Cerebellar cortex (tissue), 1 donor: ENCODE measurements around the gene SLC4A8.
A peak's percentile ranks its signal among the peaks of the same experiment; 100 is the strongest.

Source experiments
- DNase-seq: peaks from one replicate; pipeline ENCODE4 v3.0.0-alpha.2; 2015; ENCODE audit warnings: low spot score

SLC4A8 gene

DNA sequence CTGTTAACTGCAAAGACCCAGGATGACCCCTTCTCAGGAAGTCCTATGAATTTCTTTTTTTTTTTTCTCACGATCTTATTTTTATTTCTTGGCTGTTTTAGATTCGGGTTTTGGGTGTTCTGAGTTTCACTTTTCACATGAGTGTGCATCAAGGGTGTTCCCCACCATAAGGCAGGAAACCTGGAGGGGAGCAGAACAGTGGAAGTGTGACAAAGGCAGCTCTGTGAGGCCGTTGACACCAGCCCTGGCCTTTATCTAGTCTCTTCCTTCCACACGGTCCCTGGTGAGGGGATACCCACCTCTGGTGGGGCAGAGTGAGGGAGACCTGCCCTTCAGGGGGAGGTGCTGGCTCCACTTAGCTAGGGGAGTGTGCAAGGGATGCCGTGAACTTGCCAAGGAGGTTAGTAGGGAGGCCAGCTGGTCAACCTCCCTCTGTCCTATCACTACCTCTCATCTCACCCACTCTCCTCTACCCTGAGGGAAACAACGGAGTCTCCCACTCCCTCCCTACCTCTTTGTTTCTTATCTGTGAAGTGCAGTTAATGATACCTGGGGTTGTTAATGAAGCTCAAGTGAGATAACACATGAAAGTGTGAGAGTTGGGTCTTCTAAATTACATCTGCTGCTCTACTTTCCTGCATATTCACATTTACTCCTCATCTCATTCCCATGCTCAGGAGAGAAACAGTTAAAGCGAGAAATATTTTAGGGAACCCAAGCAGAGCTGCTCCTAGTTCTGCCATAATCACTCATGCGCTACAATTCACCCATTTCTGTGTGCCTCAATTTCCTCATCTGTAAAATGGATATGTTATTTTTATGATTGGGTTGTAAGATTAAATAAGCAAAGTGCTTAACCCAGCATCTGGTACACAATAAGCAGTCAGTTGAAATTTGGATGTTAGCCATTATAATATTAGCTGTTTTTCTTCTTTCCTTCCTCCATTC, 29.1 kb upstream of the SLC4A8 start:
- DNase-seq: no peak

DNA sequence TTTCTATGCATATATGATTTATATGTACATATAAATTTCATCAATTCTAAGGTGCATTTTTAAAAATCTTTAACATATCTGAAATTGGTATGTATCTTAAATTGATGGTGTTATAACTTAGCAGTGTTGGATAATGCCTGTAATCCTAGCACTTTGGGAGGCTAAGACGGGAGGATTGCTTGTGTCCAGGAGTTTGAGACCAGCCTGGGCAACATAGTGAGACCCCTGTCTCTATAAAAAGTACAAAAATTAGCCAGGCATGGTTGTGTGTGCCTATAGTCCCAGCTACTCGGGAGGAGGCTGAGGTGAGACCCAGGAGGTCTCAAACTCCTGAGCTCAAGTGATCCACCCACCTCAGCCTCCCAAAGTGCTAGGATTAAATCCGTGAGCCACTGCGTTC, 27.0 kb upstream of the SLC4A8 start:
- no peak for DNase-seq

DNA sequence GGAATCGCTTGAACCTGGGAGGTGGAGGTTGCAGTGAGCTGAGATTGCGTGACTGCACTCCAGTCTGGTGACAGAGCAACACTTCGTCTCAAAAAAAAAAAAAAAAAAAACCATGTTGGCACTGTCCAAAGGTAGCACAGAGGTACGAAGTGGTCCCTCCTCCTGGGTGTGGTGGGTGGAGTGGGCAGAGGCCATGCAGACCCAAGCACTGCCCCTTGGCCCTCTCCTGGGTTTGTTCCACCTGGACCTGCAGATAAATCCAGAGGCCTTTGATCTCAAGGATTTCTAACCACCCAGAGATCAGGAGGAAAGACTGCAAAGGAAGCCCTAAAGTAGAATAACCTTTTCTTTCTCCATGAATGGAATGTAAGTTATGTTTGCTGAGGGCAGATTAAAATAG, 24.7 kb upstream of the SLC4A8 start:
- no peak for DNase-seq

DNA sequence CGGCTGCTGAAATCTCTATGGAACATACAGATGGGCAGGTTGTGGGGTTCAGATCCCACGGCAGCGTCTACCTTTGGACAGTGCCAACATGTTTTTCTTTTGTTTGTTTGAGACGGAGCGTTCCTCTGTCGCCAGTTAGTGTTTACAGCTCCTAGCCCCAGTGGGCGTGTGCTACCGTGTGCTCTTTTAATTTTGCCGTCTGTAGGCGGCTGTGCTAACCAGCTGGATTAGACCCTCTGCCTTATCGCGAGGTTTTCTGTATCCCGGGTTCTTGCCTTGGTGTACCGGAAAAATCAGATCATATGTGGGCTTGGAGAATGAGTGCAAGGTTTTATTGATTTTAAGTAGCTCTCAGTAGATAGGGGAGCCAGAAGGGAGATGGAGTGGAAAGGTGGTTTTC, 23.6 kb upstream of the SLC4A8 start:
- no peak for DNase-seq

DNA sequence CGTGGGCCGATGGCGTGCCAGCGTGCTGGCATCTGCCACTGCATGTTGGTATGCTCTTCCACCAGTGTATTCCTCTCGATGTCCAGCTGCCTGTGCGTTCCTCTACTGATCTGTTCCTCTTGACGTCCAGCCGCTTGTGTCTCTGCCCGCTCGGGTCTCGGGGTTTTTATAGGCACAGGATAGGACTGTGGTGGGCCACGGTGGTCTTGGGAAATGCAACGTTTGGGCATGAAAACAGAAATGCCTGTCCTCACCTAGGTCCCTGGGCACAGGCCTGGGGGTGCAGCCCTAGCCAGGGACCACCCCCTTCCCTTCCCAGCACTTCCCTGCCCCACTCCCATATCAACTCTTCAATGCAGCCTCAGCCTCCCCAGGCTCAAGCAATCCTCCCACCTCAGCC, 23.1 kb upstream of the SLC4A8 start:
- no peak for DNase-seq

DNA sequence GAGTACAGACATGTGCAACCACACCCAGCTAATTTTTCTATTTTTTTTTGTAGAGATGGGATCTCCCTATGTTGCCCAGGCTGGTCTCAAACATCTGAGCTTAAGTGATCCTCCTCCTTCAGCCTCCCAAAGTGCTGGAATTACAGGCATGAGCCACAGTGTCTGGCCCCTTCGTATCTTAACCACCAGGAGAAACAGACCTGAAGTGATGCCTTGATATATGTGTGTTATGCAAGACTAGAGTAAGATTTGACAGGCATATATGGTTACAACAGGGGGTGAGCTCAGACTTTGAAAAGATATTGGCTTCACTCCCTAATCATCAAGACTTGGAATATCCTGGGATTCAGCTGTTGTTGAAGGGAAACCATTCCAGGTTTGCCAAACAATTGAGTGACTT, 22.7 kb upstream of the SLC4A8 start:
- DNase-seq: no peak

DNA sequence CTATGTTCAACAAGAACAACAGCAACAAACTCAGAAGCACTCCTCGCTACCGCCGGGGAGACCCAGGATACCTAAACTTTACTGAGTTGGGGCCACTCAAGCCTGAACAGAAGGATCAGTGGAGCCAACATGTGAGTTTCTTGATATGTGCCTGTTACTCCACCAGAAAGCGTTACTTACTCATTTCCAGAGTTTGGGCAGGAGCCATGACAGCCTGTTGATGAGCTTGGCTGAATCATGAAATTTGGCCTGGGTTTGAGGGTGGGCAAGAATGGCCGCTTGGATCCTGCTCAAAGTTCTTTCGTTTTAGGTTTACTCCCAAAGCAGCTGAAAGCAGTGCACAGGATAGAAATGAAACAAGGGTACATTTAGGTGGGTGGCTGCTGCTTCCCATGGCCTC, 21.5 kb upstream of the SLC4A8 start:
- DNase-seq: no peak

DNA sequence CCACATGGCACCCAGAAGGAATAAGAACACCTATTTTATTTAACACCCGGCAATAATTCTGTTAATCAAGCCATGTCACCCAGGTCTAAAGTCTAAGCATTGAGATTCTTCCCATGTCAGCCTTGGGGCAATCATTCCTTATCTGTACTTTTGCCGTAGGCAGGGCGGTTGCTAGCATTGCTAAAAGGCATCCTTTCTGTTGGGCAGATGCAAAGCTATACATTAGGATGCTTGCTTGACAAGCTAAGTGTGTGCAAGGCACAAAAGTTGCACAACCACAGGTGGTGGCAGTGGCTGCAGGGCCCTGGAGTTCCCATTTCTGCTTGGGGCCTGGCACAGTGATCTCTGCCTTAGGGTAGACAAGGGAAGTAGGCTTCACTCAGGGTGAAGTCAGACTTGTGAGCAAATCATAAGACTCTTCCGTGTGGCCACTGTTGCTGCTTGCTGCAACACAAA, 20.9 kb upstream of the SLC4A8 start:
- DNase-seq: no peak

DNA sequence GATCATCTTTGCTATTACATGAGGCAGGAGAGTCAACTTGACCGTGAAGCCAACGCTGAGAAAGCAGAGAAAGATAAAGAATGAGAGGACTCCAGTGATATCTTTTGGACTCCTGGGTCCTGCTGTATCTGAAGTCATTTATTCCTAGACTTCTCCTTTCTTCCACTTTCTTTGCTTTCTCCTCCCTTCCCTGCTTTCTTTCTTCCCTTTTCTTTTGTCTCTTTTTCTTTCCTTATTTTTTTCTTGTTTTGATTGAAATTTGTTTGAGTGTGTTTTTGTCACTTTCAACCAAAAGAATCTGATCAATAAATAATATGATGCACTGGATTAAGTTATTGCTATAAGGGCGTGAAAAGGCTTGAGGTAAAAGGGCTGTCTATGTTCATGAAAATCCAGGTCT, 20.0 kb upstream of the SLC4A8 start:
- DNase-seq: no peak

DNA sequence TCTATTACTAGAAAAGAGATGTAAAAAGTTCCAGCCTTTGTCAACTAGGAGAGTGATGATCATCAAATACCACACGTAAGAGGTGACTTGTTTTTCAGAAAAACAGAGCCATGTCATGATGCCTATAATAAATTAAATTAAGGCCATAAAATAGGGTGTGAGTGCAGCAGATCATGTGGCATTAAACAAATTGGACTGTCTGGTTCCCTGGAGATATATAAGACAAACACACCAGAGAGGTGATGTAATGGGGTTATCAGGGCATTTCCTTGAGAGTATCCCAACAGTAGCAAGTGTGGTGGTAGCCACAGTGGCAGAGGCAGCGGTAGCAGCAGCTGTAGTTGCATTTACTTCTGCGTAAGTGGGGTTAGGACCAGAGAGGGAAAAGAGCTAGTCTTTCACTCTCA, 18.8 kb upstream of the SLC4A8 start:
- DNase-seq: no peak

DNA sequence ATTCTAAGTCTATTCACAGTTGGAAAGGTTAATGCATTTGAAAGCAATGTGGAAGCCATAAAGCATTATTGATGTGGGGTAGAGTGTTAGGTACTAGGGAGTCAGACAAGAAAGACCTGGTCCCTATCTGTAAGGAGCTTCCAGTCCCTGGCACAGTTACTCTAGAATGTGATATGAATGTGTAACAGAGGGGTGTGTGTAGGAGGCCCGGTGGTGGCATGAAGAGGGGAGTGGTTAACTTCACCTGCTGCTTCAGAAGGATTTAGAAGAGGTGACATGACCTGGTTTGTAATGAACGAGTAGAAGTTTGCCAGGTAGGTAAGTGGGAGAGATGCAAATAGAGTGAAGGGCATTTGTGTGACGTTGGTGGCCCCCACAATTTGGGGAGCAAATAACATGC, 18.3 kb upstream of the SLC4A8 start:
- DNase-seq: no peak

DNA sequence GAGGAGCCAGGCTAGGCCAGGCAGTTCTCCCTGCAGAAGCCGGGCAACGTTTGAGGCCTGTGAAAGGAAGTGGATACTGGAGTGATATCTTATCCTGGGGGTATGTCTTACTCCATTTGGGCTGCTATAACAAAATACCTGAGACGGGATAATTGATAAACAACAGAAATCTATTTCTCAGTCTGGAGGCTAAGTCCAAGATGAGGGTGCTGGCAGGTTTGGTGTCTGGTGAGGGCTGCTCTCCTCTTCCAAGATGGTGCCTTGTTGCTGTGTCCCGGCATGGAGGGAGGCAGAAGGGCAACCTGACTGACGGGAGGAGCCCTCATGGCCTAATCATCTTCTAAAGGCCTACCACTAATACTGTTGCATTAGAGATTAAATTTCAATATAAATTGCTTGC, 17.8 kb upstream of the SLC4A8 start:
- no peak for DNase-seq

DNA sequence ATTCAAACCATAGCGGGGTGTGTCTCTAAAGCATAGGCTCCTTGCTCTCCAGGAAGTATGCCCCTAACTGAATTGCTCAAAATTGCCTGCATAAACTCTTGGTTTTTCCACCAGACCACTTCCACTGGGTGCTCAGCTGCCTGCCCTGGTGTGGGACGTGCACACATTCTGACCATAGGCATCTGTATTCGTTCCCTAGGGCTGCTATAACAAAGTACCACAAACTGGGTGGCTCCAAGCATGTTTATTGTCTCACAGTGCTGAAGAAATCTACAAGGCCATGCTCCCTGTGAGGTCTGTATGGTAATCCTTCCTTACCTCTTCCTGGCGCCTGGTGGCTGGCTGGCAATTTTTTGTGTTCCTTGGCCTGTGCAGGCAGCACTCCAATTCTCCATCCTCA, 17.0 kb upstream of the SLC4A8 start:
- no peak for DNase-seq

DNA sequence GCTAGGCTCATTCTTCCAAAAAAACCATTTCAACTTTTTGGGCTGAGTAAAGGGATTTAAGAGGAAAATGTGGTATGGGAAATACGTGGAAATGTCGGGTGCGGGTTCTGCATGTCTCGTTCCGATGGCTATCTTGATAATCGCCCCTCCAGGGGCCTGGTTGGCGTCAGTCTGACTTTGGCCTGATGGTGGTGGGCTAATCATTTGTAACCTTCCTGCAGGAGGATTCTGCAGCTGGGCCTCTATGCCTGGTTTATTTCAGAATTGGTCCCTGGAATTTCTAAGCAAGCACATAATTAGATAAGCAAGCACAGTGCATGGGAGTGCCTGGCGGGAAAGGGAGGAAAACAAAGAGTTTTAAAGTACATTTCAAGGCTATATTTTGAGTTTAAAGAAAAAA, 14.8 kb upstream of the SLC4A8 start:
- no peak for DNase-seq

DNA sequence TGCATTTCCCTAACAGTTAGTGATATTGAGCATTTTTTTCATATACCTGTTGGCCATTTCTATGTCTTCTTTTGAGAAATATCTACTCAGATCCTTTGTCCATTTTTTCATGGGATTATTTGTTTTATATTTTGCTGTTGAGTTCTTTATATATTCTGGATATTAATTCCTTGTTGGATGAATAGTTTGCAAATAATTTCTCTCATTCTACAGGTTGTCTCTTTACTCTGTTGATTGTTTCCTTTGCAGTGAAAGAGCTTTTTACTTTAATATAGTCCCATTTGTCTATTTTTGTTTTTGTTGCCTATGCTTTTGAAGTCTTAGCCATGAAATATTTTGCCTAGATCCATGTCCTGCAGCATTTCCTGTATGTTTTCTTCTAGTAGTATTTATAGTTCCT, 11.5 kb upstream of the SLC4A8 start:
- DNase-seq: no peak

DNA sequence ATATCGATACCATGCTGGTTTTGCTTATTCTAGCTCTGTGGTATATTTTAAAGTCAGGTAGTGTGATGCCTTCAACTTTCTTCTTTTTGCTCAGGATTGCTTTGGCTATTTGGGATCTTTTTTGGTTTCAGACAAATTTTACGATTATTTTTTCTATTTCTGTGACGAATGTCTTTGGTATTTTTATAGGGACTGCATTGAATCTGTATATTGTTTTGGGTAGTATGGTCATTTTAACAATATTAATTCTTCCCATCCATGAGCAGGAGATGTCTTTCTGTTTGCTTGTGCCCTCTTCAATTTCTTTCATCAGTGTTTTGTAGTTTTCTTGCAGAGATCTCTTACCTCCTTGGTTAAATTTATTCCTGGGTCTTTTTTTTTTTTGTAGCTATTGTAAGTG, 10.8 kb upstream of the SLC4A8 start:
- DNase-seq: no peak

DNA sequence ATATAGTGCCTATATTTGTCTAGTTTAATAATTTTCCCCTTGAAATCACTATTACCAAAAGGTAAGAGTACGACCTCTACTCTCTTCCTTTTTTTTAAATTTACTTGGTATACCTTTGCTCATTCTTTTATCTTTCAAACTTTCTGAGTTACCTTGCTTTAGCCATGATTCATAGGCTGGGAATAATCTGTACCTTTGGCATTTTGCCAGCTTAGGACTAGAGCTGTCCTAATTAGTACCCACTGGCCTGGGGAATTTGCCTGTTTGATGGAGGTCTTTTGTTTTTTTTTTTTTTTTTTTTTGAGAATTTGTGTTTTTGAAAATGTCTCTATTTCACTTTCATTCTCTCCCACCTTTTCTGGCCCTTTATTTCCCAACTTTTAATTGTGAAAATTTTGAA, 8.7 kb upstream of the SLC4A8 start:
- no peak for DNase-seq

DNA sequence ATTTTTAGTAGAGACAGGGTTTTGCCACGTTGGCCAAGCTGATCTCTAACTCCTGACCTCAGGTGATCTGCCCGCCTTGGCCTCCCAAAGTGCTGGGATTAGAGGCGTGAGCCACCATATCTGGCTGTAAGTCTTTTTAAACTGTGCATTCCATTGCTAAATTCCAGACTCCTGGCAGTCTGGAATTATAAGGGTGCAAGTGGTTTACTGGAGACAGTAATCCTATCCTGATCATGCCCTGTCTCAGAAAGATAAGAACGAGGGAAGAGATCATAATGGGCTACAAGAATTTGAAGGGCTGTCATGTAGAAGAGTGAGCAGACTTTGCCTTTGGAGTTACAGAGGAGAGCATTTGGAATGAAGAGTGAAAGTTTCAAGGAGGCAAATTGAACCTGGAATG, 6.8 kb upstream of the SLC4A8 start:
- no peak for DNase-seq

DNA sequence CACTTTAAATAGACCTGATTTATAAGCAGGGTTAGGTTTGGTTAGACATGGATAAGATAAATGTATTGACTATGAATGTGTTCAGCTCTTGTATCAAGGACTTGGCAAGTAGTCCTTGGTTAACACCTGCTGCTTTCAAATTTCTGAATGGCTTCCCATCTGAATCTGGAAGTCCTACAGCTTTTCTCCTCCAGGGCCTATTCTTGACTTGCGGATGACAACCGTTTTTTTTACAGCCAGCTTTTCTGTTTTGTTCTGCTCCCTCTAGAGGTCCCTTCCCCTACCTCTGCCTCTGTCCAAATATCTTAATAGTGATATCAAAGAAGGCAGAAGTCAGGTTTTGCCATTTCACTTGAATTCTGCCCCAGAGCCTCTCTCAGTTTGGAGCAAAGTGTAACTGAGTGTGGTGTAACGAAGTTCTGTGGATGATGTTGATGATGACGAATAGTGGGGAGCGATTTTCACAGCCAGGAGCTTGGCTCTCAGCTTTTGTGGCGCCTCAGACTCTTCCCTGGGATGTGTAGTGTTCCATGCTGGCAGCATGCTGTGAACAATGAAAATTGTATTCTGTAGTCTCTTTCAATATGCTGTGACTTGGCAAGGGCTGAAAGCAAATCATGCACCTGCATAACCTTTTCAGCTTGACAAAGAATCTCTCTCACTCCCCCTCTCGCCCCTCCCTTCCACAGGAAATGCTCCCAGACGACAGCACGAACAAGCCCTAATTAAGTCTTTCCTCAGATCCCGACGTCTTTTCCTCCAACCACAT, 5.0 kb upstream of the SLC4A8 start:
- DNase-seq: peak; percentile 32

DNA sequence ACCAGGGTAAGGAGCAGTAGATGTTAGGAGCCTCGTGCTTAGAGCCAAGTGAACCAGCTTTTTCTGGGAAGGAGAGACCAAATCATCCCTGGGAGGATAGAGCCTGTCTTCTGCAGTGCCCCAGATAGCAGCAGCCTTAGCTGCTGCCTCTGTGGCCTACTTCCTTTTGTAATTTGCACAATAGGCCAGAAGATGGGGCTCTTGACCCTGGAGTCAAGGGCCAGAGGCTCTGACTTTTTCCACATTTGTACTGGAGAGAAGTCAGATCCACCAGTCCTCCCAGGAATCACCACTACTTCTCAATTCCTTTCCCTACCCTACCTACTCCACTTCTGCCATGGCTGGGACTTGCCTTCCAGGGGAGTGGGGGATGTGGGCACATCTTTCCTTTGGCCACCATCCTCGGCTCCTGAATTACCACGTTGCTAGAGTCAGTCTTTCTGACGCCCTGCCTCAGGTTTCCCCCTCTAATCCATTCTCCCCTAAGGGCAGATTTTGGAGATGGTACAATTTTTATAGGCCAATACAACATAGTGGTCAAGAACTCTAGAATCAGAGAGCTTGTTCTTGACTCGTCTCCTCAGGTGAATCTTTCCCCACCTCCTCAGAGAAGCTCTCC, 3.3 kb upstream of the SLC4A8 start:
- peak; percentile 91 for DNase-seq

DNA sequence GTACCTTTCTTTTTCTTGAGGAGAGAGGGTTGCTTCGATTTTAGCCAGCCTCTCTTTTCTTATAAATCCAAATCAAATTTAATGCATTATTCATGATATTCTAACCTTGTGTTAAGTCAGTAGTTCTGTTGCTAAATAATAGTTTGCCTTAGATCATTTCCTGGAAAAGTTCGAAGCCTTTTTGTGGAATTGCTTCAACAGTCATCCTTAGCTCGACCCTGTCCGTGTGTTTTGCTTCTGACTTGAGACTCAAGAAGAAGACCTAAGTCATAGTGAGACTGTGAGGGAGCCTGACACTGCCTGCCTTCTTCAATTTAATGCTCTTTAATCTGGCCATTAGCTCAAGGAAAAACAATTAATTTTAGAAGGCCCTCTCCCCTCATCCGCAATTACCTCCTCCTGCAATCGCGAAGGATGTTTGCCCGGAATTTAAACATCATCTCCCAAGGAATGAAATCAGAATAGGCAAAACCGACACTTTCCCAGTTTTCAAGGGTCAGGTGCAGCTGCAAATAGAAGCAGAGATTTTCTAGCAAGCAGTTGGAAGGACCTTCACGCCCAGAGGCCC, 453 bp upstream of the SLC4A8 start:
- no peak for DNase-seq

DNA sequence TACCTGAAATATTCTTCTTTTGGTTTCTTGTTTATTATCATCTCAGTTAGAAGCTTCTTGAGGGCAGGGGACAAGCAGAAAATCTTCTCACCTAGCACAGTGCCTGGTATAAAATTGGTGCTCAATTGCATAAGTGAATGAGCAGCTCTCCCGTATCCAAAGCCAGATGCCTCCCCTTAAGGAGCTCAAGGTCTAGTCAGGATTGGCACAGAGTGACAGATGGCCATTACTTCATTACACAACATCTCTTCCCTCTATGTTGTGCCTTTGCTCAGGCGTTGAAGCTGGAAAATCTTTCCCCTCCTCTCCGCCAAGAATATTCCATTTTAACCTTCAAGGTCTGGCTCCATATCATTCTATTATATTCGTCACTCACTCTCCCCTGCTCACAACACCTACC, 3.6 kb downstream of the SLC4A8 start:
- DNase-seq: peak; percentile 25

DNA sequence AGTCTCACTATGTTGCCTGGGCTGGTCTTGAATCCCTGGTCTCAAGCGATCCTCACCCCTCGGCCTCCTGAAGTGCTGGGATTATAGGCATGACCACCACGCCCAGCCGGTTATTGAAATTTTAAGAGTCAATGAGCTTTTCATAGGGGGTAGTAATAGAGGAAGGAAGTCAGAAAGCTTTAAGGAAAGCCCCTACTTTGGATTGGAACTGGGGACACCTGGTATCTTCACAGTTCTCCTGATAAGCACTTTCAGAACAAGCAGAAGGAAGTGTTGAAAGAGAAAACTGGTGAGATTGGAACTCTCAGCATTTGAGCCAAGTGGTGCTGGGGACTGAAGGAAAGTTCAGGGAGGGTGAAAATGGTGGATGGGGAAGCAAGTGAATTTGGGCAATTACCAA, 5.1 kb downstream of the SLC4A8 start:
- DNase-seq: no peak
